SK-N-SH treated with all-trans-retinoic acid at 6 μM for 48 hours (cell line): ENCODE measurements around the gene SMARCD3.

Experiments
- ATAC-seq: fragments of 200-7000 bp; cut with Tn5 transposase; 3 replicates; pipeline ENCODE4 v1.9.1; 2020; ENCODE audit warnings: mild to moderate bottlenecking, moderate library complexity
- ARNTL ChIP-seq: fragments of 450-650 bp; formaldehyde crosslinking; IDR thresholded peaks from 2 replicates; pipeline ENCODE4 v1.5.0; 2020; ENCODE audit warnings: low read depth, mild to moderate bottlenecking, moderate library complexity, borderline replicate concordance
- BACH2 ChIP-seq: fragments of 250-450 bp; sonication (Bioruptor Pico); IDR thresholded peaks from 2 replicates; pipeline ENCODE4 v1.9.0; 2021; ENCODE audit warnings: mild to moderate bottlenecking, borderline replicate concordance
- CSDC2 ChIP-seq: fragments of 250-450 bp; sonication (Bioruptor Pico); IDR thresholded peaks from 2 replicates; pipeline ENCODE4 v1.5.0; 2020; ENCODE audit warnings: mild to moderate bottlenecking, moderate library complexity
- ESRRG ChIP-seq: fragments of 250-450 bp; sonication (Bioruptor Pico); IDR thresholded peaks from 2 replicates; pipeline ENCODE4 v1.6.1; 2021; ENCODE audit warnings: mild to moderate bottlenecking
- GLIS3 ChIP-seq: fragments of 250-450 bp; sonication (Bioruptor Pico); IDR thresholded peaks from 2 replicates; pipeline ENCODE4 v1.5.0; 2020; ENCODE audit warnings: mild to moderate bottlenecking, moderate library complexity
- ISL1 ChIP-seq: fragments of 250-450 bp; sonication (Bioruptor Pico); IDR thresholded peaks from 2 replicates; pipeline ENCODE4 v2.1.2; 2022; ENCODE audit warnings: mild to moderate bottlenecking, moderate library complexity
- OSR1 ChIP-seq: fragments of 250-450 bp; sonication (Bioruptor Pico); IDR thresholded peaks from 2 replicates; pipeline ENCODE4 v1.8.0; 2022; ENCODE audit warnings: moderate library complexity, mild to moderate bottlenecking, inconsistent platforms
- PPARA ChIP-seq: fragments of 250-450 bp; sonication (Bioruptor Pico); IDR thresholded peaks from 2 replicates; pipeline ENCODE4 v1.5.0; 2020; ENCODE audit warnings: mild to moderate bottlenecking, borderline replicate concordance
- RARB ChIP-seq: fragments of 250-450 bp; sonication (Bioruptor Pico); IDR thresholded peaks from 2 replicates; pipeline ENCODE4 v1.8.0; 2021; ENCODE audit warnings: mild to moderate bottlenecking, moderate library complexity
- SNAI2 ChIP-seq: fragments of 250-450 bp; sonication (Bioruptor Pico); IDR thresholded peaks from 2 replicates; pipeline ENCODE4 v1.5.0; 2020; ENCODE audit warnings: mild to moderate bottlenecking, moderate library complexity
- TCF4 ChIP-seq: fragments of 250-450 bp; sonication (Bioruptor Pico); IDR thresholded peaks from 2 replicates; pipeline ENCODE4 v1.8.0; 2021; ENCODE audit warnings: mild to moderate bottlenecking, moderate library complexity, borderline replicate concordance
- TOX ChIP-seq: fragments of 250-450 bp; sonication (Bioruptor Pico); IDR thresholded peaks from 2 replicates; pipeline ENCODE4 v1.8.0; 2021; ENCODE audit warnings: mild to moderate bottlenecking, moderate library complexity, borderline replicate concordance
- ZC3H10 ChIP-seq: fragments of 250-450 bp; sonication (Bioruptor Pico); IDR thresholded peaks from 2 replicates; pipeline ENCODE4 v1.5.1; 2021; ENCODE audit warnings: mild to moderate bottlenecking, moderate library complexity
- ZFP3 ChIP-seq: fragments of 250-450 bp; sonication (Bioruptor Pico); IDR thresholded peaks from 2 replicates; pipeline ENCODE4 v1.5.0; 2020; ENCODE audit warnings: mild to moderate bottlenecking, moderate library complexity
- ZFP30 ChIP-seq: fragments of 450-650 bp; formaldehyde crosslinking; IDR thresholded peaks from 2 replicates; pipeline ENCODE4 v1.5.0; 2022; ENCODE audit warnings: mild to moderate bottlenecking, moderate library complexity
- ZNF565 ChIP-seq: fragments of 450-650 bp; formaldehyde crosslinking; conservative IDR thresholded peaks from 2 replicates; pipeline ENCODE4 v1.5.0; 2020; ENCODE audit warnings: low read depth, mild to moderate bottlenecking, moderate library complexity
- ZNF70 ChIP-seq: fragments of 450-650 bp; formaldehyde crosslinking; IDR thresholded peaks from 2 replicates; pipeline ENCODE4 v1.5.0; 2020; ENCODE audit warnings: mild to moderate bottlenecking, moderate library complexity
- ZNF8 ChIP-seq: fragments of 450-650 bp; formaldehyde crosslinking; IDR thresholded peaks from 2 replicates; pipeline ENCODE4 v1.5.0; 2020; ENCODE audit warnings: mild to moderate bottlenecking, moderate library complexity
- TF ChIP-seq, protein P1 (sequence below): fragments of 250-450 bp; sonication (Bioruptor Pico); IDR thresholded peaks from 2 replicates; pipeline ENCODE4 v1.8.0; 2020; ENCODE audit warnings: mild to moderate bottlenecking, moderate library complexity, borderline replicate concordance
- TF ChIP-seq, protein P2 (sequence below): fragments of 250-450 bp; sonication (Bioruptor Pico); IDR thresholded peaks from 2 replicates; pipeline ENCODE4 v1.5.1; 2020; ENCODE audit warnings: low read depth, mild to moderate bottlenecking, moderate library complexity
- TF ChIP-seq, protein P3 (sequence below): fragments of 250-450 bp; sonication (Bioruptor Pico); IDR thresholded peaks from 2 replicates; pipeline ENCODE4 v1.5.1; 2021; ENCODE audit warnings: mild to moderate bottlenecking, moderate library complexity
- TF ChIP-seq, protein P4 (sequence below): fragments of 250-450 bp; sonication (Bioruptor Pico); IDR thresholded peaks from 2 replicates; pipeline ENCODE4 v1.5.0; 2020; ENCODE audit warnings: mild to moderate bottlenecking, moderate library complexity

SMARCD3 gene

DNA sequence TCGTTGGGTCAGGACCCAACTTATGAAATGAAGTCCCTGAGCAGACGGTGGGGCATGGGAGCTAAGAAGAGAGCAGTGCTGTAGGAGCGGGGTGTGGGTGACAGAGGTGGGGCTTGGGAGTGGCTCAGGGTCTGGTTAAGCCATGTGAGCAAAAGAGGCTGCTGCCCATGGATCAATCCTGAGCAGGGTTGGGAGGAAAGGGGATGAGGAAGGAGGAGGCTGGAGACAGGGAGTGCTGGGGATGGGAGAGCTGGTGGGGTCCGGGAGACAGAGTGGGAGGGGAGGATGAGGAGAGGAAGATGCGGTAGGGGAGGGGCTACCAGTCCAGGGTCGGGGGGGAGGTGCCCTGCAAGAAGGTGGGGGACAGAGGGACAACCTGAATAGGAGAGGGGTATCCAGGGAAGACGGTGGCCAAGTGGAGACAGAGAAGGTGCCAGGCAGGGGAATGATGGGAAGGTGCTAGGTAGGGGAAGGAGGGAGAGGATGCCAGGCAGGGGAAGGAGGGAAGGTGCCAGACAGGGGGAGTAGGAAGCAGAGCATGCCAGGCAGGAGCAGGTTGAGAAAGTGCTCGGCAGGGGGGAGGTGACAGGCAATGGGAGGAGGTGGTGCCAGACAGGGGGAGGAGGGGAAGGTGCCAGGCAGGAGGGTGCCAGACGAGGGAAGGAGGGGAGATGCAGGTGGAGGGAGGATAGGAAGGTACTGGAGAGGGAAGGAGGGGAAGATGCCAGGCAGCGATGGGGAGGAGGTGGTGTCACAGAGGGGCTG, 27.5 kb upstream of the SMARCD3 start:
- no peak for ATAC-seq
- no peak for TF ChIP-seq TCF4
- TF ChIP-seq, protein P1, sequence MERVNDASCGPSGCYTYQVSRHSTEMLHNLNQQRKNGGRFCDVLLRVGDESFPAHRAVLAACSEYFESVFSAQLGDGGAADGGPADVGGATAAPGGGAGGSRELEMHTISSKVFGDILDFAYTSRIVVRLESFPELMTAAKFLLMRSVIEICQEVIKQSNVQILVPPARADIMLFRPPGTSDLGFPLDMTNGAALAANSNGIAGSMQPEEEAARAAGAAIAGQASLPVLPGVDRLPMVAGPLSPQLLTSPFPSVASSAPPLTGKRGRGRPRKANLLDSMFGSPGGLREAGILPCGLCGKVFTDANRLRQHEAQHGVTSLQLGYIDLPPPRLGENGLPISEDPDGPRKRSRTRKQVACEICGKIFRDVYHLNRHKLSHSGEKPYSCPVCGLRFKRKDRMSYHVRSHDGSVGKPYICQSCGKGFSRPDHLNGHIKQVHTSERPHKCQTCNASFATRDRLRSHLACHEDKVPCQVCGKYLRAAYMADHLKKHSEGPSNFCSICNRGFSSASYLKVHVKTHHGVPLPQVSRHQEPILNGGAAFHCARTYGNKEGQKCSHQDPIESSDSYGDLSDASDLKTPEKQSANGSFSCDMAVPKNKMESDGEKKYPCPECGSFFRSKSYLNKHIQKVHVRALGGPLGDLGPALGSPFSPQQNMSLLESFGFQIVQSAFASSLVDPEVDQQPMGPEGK, result no peak

DNA sequence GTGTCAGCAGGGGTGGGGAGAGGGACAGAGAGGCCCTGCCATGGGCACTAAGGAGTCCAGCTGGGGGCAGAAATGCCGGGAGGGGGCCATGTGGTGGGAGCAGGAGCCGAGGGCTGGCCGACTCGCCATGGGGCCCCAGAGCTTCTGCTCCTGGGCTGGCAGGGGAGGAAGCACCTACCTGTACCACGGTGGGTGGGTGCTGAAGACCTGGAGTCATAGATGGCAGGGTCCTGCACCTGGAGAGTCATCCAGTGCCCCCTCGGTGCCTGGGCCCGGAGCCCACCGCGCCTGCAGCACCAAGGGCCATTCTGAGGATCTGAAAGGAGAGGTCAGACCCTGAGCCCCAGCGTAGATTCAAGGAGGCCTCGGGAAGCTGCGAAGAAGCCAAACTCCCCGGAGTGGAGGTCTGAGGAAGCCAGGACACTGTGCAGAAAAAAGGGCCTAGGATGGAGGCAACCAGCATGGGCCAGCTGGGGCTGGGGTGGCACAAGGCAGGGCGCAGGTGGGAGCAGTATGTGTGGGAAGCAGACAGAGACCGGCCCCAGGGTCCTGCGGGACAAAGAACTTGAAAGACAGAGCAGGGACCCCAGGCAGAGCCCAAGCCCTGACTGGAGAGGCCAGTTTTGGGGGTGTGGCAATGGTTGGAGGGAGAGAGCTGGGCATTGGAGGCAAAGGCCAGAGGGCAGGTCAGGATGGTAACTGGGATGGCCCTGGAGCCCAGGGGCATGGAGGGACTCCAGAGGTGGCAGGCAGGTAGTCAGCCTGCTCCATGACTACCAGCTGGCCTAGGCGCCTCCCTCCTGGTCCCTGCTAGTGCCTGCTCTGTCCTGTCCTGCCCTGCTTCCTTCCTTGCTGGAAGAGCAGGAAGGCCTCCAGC, 26.7 kb upstream of the SMARCD3 start:
- TF ChIP-seq ARNTL (CRISPR knock-in tag), result no peak
- TF ChIP-seq OSR1 (CRISPR knock-in tag), result no peak
- no peak for TF ChIP-seq ISL1
- no peak for TF ChIP-seq TCF4
- no peak for TF ChIP-seq GLIS3 (CRISPR knock-in tag)
- TF ChIP-seq, protein P1, result no peak
- no peak for TF ChIP-seq PPARA (CRISPR knock-in tag)
- TF ChIP-seq, protein P2, sequence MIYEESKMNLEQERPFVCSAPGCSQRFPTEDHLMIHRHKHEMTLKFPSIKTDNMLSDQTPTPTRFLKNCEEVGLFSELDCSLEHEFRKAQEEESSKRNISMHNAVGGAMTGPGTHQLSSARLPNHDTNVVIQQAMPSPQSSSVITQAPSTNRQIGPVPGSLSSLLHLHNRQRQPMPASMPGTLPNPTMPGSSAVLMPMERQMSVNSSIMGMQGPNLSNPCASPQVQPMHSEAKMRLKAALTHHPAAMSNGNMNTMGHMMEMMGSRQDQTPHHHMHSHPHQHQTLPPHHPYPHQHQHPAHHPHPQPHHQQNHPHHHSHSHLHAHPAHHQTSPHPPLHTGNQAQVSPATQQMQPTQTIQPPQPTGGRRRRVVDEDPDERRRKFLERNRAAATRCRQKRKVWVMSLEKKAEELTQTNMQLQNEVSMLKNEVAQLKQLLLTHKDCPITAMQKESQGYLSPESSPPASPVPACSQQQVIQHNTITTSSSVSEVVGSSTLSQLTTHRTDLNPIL (CRISPR knock-in tag), result no peak
- TF ChIP-seq, protein P3, sequence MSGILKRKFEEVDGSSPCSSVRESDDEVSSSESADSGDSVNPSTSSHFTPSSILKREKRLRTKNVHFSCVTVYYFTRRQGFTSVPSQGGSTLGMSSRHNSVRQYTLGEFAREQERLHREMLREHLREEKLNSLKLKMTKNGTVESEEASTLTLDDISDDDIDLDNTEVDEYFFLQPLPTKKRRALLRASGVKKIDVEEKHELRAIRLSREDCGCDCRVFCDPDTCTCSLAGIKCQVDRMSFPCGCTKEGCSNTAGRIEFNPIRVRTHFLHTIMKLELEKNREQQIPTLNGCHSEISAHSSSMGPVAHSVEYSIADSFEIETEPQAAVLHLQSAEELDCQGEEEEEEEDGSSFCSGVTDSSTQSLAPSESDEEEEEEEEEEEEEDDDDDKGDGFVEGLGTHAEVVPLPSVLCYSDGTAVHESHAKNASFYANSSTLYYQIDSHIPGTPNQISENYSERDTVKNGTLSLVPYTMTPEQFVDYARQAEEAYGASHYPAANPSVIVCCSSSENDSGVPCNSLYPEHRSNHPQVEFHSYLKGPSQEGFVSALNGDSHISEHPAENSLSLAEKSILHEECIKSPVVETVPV (CRISPR knock-in tag), result no peak
- TF ChIP-seq TOX (CRISPR knock-in tag), result no peak
- TF ChIP-seq ZFP30 (CRISPR knock-in tag), result no peak
- no peak for TF ChIP-seq ZNF8 (CRISPR knock-in tag)
- no peak for TF ChIP-seq SNAI2
- no peak for TF ChIP-seq ZC3H10 (CRISPR knock-in tag)
- no peak for TF ChIP-seq CSDC2 (CRISPR knock-in tag)
- no peak for TF ChIP-seq ESRRG (CRISPR knock-in tag)
- no peak for TF ChIP-seq BACH2 (CRISPR knock-in tag)
- no peak for TF ChIP-seq ZFP3 (CRISPR knock-in tag)
- no peak for TF ChIP-seq ZNF565 (CRISPR knock-in tag)
- no peak for TF ChIP-seq ZNF70 (CRISPR knock-in tag)

DNA sequence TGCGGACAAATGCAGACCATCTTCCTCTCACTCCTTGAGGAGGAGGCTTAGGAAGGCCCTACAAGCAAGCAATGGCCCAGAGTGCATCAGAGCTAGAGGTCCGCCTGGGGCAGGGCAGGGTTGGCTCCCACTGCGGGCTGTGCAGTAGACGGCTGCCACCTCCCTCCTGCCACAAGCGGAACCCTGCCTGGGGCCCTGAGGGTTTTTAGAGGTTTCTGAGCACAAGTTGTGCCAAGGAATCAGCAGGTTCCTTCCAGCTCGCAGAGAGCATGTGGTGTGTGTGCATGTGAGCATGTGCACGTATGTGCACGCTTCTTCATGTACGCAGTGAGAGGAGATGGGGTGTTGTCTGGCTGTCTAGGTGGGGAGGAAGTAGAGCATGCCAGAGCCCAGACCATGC, 25.9 kb upstream of the SMARCD3 start:
- TF ChIP-seq RARB, result no peak
- TF ChIP-seq, protein P1, result no peak
- no peak for TF ChIP-seq SNAI2
- TF ChIP-seq, protein P2 (CRISPR knock-in tag), result no peak
- no peak for TF ChIP-seq BACH2 (CRISPR knock-in tag)
- TF ChIP-seq, protein P3 (CRISPR knock-in tag), result no peak
- no peak for TF ChIP-seq OSR1 (CRISPR knock-in tag)
- TF ChIP-seq, protein P4, sequence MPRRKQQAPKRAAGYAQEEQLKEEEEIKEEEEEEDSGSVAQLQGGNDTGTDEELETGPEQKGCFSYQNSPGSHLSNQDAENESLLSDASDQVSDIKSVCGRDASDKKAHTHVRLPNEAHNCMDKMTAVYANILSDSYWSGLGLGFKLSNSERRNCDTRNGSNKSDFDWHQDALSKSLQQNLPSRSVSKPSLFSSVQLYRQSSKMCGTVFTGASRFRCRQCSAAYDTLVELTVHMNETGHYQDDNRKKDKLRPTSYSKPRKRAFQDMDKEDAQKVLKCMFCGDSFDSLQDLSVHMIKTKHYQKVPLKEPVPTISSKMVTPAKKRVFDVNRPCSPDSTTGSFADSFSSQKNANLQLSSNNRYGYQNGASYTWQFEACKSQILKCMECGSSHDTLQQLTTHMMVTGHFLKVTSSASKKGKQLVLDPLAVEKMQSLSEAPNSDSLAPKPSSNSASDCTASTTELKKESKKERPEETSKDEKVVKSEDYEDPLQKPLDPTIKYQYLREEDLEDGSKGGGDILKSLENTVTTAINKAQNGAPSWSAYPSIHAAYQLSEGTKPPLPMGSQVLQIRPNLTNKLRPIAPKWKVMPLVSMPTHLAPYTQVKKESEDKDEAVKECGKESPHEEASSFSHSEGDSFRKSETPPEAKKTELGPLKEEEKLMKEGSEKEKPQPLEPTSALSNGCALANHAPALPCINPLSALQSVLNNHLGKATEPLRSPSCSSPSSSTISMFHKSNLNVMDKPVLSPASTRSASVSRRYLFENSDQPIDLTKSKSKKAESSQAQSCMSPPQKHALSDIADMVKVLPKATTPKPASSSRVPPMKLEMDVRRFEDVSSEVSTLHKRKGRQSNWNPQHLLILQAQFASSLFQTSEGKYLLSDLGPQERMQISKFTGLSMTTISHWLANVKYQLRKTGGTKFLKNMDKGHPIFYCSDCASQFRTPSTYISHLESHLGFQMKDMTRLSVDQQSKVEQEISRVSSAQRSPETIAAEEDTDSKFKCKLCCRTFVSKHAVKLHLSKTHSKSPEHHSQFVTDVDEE (CRISPR knock-in tag), result no peak
- TF ChIP-seq ZFP30 (CRISPR knock-in tag), result no peak
- no peak for TF ChIP-seq ZNF8 (CRISPR knock-in tag)
- no peak for TF ChIP-seq TOX (CRISPR knock-in tag)
- TF ChIP-seq, all 23 proteins: peak for 0
- ATAC-seq, result no peak

More for the DNA sequence above, 26.7 kb upstream of the SMARCD3 start:
- ATAC-seq, result no peak
